ENCODE measurements around the gene CARTPT.

Gene CARTPT

GRCh38 chr5:71719063-71719964, at the start of gene CARTPT:
Gene CARTPT (plus strand): TSS chr5:71719275. CDS start chr5:71719294, 19 bp downstream.
- DNase-seq (ENCODE audit: low read depth in 4 of 4, low spot score in 1 of 4): no peak

- DNase-seq (ENCODE audit: low read depth in 4 of 4, low spot score in 1 of 4): no peak
Measured at GRCh38 chr5:71677977-71678376, 41.1 kb upstream of the CARTPT start.

- no peak for DNase-seq (ENCODE audit: low read depth in 4 of 4, low spot score in 1 of 4)
Measured at GRCh38 chr5:71679714-71680113, 39.4 kb upstream of the CARTPT start.

GRCh38 chr5:71680510-71680909, 38.6 kb upstream of the CARTPT start:
- no peak for DNase-seq (ENCODE audit: low read depth in 4 of 4, low spot score in 1 of 4)

- no peak for DNase-seq (ENCODE audit: low read depth in 4 of 4, low spot score in 1 of 4)
Measured at GRCh38 chr5:71681296-71681695, 37.8 kb upstream of the CARTPT start.

GRCh38 chr5:71684309-71684708, 34.8 kb upstream of the CARTPT start:
- no peak for DNase-seq (ENCODE audit: low read depth in 4 of 4, low spot score in 1 of 4)

DNA sequence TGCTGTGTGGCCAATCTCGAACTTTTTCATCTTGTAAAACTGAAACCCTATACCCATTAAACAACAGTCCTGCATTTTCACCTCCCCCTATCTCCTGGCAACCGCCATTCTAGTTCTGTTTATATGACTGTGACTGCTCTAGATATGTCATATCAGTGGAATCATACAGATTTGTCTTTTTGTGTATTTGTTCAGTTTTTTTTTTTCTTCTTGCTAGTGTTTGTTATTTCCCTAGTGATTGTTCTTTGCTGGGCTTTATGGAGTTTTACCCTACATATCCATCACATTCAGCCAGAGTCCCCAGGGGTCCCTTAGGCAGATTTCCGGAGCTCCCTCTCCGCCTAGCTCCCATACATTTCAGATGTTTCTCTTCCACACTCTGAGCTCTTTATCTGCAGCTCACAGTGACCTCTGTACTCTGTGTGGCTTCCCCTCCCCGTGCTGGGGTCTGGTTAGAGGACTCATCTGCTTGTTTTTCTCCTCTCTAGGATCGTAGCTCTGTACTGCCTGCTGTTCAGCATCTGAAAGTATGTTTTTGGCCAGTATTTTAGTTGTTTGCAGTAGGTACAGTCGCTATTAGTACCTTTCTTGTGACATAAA, 25.1 kb upstream of the CARTPT start:
- no peak for DNase-seq (ENCODE audit: low read depth in 4 of 4, low spot score in 1 of 4)

- DNase-seq (ENCODE audit: low read depth in 4 of 4, low spot score in 1 of 4): no peak
Measured at GRCh38 chr5:71695071-71695470, 24.0 kb upstream of the CARTPT start.

- no peak for DNase-seq (ENCODE audit: low read depth in 4 of 4, low spot score in 1 of 4)
Measured at GRCh38 chr5:71695595-71695994, 23.5 kb upstream of the CARTPT start.

DNA sequence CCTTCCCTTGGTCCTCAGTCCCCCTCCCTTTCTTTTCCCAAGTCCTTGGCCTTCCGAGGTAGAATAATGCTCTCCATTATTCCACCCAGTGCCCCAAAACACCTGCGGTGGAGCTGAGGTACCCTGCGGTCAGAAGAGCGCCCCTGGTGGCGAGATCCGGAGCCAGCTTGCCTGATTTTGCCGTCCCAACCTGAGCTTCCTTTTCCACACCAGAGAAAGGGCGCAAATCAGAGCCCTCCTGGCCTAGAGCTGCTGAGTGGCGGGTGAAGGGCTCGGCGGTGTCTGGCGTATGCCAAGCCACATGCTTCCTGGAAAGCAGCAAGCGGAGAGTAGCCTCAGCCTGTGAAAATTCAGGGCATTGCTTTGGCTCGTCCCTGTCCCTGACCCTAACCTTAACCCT, 21.1 kb upstream of the CARTPT start:
- no peak for DNase-seq (ENCODE audit: low read depth in 4 of 4, low spot score in 1 of 4)

GRCh38 chr5:71699233-71699632, 19.8 kb upstream of the CARTPT start:
- DNase-seq (ENCODE audit: low read depth in 4 of 4, low spot score in 1 of 4): no peak

DNA sequence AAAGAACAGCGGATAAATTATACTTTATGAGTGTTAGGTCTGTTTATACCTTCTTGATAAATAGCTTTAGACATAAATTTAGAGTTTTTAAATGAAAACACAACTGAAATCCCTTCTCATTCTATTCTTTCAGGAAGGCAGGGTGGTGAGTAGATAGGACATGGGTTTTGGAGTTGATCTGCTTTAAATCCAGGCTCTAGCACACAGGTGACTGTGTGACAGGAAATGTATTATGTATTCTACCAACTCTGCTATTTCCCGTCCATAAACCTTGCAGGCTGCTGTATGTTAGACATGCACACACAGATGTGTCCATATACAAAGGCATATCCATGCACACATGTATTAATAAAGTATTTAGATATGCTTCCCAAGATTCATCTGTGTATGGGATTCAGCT, 19.3 kb upstream of the CARTPT start:
- DNase-seq (ENCODE audit: low read depth in 4 of 4, low spot score in 1 of 4): no peak

DNA sequence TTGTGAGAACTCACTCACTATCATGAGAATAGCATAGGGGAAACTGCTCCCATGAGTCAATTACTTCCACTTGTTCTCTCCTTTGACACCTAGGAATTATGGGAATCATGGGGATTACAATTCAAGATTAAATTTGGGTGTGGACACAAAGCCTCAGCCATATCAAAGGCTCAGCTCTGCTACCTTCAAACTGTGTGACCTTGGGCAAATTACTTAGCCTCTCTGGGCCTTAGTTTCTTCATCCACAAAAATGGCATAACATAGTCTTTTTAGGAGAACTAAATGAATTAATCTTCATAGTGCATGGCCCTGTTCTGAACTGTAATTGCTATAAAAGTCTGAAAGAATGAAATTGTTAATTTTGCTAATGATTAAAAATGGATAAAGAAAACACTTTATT, 18.3 kb upstream of the CARTPT start:
- DNase-seq (ENCODE audit: low read depth in 4 of 4, low spot score in 1 of 4): no peak

GRCh38 chr5:71701407-71701806, 17.7 kb upstream of the CARTPT start:
- no peak for DNase-seq (ENCODE audit: low read depth in 4 of 4, low spot score in 1 of 4)

- no peak for DNase-seq (ENCODE audit: low read depth in 4 of 4, low spot score in 1 of 4)
Measured at GRCh38 chr5:71703941-71704340, 15.1 kb upstream of the CARTPT start.

DNA sequence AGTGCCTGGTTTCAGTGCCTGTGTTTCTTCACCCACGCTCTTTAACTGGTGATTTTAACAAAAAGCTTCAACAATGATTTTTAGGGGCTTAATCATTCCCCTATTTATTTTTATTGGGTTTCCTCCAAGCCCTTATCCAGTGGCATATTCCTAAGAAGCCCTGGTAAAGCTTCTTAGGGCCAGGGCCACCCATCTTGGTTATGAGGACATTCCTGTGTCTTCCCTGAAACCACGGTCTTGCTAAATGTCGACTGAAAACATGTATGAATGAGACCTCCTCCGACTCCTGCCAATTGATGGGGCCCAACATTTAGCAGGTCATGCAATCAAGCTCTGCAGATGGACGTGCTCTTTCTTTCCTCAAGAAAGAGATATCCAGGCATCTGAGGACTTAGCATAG, 13.7 kb upstream of the CARTPT start:
- no peak for DNase-seq (ENCODE audit: low read depth in 4 of 4, low spot score in 1 of 4)

DNA sequence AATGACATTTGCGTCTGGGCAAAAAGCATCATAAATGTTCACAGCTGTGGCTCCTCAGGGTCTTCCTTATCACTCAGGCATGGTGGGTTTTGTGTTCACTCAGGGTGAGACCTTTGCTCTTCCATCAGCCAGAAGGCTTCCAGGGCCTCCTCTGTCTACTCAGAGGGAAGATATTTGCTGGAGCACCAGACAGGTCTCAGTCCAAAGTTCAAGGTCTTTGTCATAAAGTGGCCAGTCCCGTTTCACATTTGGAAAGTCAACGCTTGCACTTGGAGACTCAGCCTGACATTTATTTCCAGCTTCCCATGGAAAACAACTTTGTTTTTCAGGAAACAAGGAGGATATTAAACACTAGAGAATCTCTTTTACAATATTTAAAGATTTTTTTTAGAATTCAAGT, 12.2 kb upstream of the CARTPT start:
- no peak for DNase-seq (ENCODE audit: low read depth in 4 of 4, low spot score in 1 of 4)

GRCh38 chr5:71711610-71712009, 7.5 kb upstream of the CARTPT start:
- no peak for DNase-seq (ENCODE audit: low read depth in 4 of 4, low spot score in 1 of 4)

GRCh38 chr5:71714911-71715310, 4.2 kb upstream of the CARTPT start:
- DNase-seq (ENCODE audit: low read depth in 4 of 4, low spot score in 1 of 4): no peak

GRCh38 chr5:71727978-71728377, 8.9 kb downstream of the CARTPT start:
- no peak for DNase-seq (ENCODE audit: low read depth in 4 of 4, low spot score in 1 of 4)

DNA sequence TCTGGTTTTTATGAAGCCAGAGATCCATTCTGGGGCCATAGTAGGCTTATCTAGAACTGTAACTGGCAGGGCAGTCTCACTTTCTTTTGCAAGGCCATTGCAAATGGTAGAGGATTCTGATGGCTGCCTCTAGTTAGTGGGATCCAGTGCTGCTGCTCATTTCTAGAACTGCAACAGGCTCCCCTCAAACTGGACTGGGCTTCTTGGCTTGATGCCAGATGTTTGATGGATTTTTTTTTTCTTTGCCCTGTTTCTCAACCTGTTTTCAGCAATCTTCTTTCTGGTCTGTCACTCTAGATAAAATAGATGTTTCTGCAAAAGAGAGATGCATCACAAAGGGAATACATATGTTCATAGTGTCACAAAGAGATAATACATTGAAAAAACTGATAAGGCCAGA, 11.9 kb downstream of the CARTPT start:
- DNase-seq (ENCODE audit: low read depth in 4 of 4, low spot score in 1 of 4): no peak

GRCh38 chr5:71732011-71732410, 12.9 kb downstream of the CARTPT start:
- no peak for DNase-seq (ENCODE audit: low read depth in 4 of 4, low spot score in 1 of 4)

GRCh38 chr5:71734141-71734540, 15.1 kb downstream of the CARTPT start:
- DNase-seq (ENCODE audit: low read depth in 4 of 4, low spot score in 1 of 4): no peak
